Cerebellar nuclear complex (tissue), 1 donor: ENCODE measurements around the gene APOL2.
"Not testable (repeated sequence)": the region's sequence is repeated elsewhere in the genome, so short reads cannot be mapped to it uniquely, and the experiment has no call there.

Source experiments
- DNase-seq, 2 experiments: peaks; one replicate each; lab custom pipeline; 2025; lab: John Stamatoyannopoulos, UW

Gene APOL2

GRCh38 chr22:36239401-36240171 is at the start of gene APOL2:
TSS of gene APOL2 (minus strand) at chr22:36239527. CDS start at chr22:36233162, 6,365 bp downstream.
- DNase-seq: peak; percentile 58 to 70

- DNase-seq: no peak
These were observed 49.5 kb upstream of the APOL2 start for GRCh38 chr22:36288571-36289405.

- no peak for DNase-seq
These were observed 48.7 kb upstream of the APOL2 start for GRCh38 chr22:36287881-36288515.

GRCh38 chr22:36286096-36286957 is 47.0 kb upstream of the APOL2 start:
- peak; percentile 64 for DNase-seq

GRCh38 chr22:36285545-36285944 is 46.2 kb upstream of the APOL2 start:
- DNase-seq: no peak

GRCh38 chr22:36285017-36285416 is 45.7 kb upstream of the APOL2 start:
- no peak for DNase-seq

- no peak for DNase-seq
These were observed 44.8 kb upstream of the APOL2 start for GRCh38 chr22:36284171-36284571.

GRCh38 chr22:36282328-36282831 is 43.1 kb upstream of the APOL2 start:
- DNase-seq: no peak

- DNase-seq: no peak
These were observed 42.5 kb upstream of the APOL2 start for GRCh38 chr22:36281781-36282327.

- no peak for DNase-seq
These were observed 41.1 kb upstream of the APOL2 start for GRCh38 chr22:36280379-36280778.

GRCh38 chr22:36279219-36279666 is 39.9 kb upstream of the APOL2 start:
- no peak for DNase-seq

GRCh38 chr22:36277482-36278291 is 38.4 kb upstream of the APOL2 start:
- no peak for DNase-seq

GRCh38 chr22:36274531-36274930 is 35.2 kb upstream of the APOL2 start:
- DNase-seq: no peak

- DNase-seq: not testable (repeated sequence)
These were observed 32.6 kb upstream of the APOL2 start for GRCh38 chr22:36271951-36272350.

- not testable (repeated sequence) for DNase-seq
These were observed 31.9 kb upstream of the APOL2 start for GRCh38 chr22:36271231-36271630.

- DNase-seq: no peak
These were observed 28.7 kb upstream of the APOL2 start for GRCh38 chr22:36267896-36268485.

GRCh38 chr22:36267058-36267457 is 27.7 kb upstream of the APOL2 start:
- DNase-seq: no peak

- DNase-seq: not testable (repeated sequence)
These were observed 24.7 kb upstream of the APOL2 start for GRCh38 chr22:36263886-36264664.

- not testable (repeated sequence) for DNase-seq
These were observed 23.9 kb upstream of the APOL2 start for GRCh38 chr22:36263216-36263673.
